H7 (cell line): ENCODE results near the gene CLEC16A. TPM values are rescaled to one million over a fixed set of nuclear protein-coding genes. Genes with fewer than 3 reads are reported as not detected.

Source experiments
- DNase-seq: peaks from one replicate; pipeline ENCODE4 v3.0.0; 2012
- H3K27me3 ChIP-seq: 2 replicates; pipeline ENCODE4 v1.6.0; 2011; ENCODE audit warnings: mild to moderate bottlenecking, low read length; ENCODE audit not compliant: control insufficient read depth, insufficient read depth
- H3K36me3 ChIP-seq: replicated peaks from 2 replicates; pipeline ENCODE4 v1.5.1; 2011; ENCODE audit warnings: low read length; ENCODE audit not compliant: control insufficient read depth, insufficient read depth
- H3K4me3 ChIP-seq: 2 replicates; pipeline ENCODE4 v1.5.1; 2011; ENCODE audit warnings: low read depth, mild to moderate bottlenecking, control low read depth, low read length, moderate library complexity; ENCODE audit not compliant: insufficient read depth
- total RNA-seq: library from RNA; depleted of rRNA; stranded (reverse); fragments of >200 nt; shearing (Covaris generic); gene quantifications from 2 replicates; pipeline ENCODE4 v1.2.3, GENCODE V29; 2014; rRNA removed

CLEC16A gene
- total RNA-seq, 1 experiment from 2014 or later, result 12.0 TPM

GRCh38 chr16:11224894-11225676 lies 280.7 kb downstream of the CLEC16A start:
- Histone ChIP-seq H3K36me3 (no peaks in the 10 kb centered on the region), H3K27me3 (no peaks in the 10 kb centered on the region), H3K4me3 (no peak overlapping the region)
- DNase-seq, result no peak

GRCh38 chr16:11225677-11226549 lies 281.5 kb downstream of the CLEC16A start:
- DNase-seq, result no peak
- Histone ChIP-seq H3K27me3 (no peaks in the 10 kb centered on the region), H3K36me3 (no peaks in the 10 kb centered on the region), H3K4me3 (no peak overlapping the region)

- DNase-seq, result no peak
- H3K36me3 ChIP-seq, result no peaks in the 10 kb centered on the region
- H3K4me3 ChIP-seq, result no peak overlapping the region
Measured at GRCh38 chr16:11229432-11229831, 285.1 kb downstream of the CLEC16A start.

GRCh38 chr16:11229906-11230305 lies 285.5 kb downstream of the CLEC16A start:
- H3K27me3 ChIP-seq, result no peaks in the 10 kb centered on the region
- no peaks in the 10 kb centered on the region for H3K36me3 ChIP-seq
- H3K4me3 ChIP-seq, result no peak overlapping the region
- no peak for DNase-seq

More at GRCh38 chr16:11229432-11229831, 285.1 kb downstream of the CLEC16A start:
- no peaks in the 10 kb centered on the region for H3K27me3 ChIP-seq

GRCh38 chr16:11231367-11231970 lies 287.1 kb downstream of the CLEC16A start:
- Histone ChIP-seq H3K36me3 (no peaks in the 10 kb centered on the region), H3K27me3 (no peaks in the 10 kb centered on the region), H3K4me3 (no peak overlapping the region)
- DNase-seq, result no peak

Other genes starting within 250 kb of the CLEC16A start
- 0.31 TPM in 1 of 2 replicates, not detected in the other for gene TEKT5, start 249.6 kb upstream of the CLEC16A start, total RNA-seq
- 21.3 and 30.3 TPM in 2 replicates for gene NUBP1, start 200.7 kb upstream of the CLEC16A start, total RNA-seq
- gene TVP23A, start 125.8 kb upstream of the CLEC16A start, total RNA-seq, result 0.26 and 0.55 TPM in 2 replicates
- gene CIITA, start 67.4 kb upstream of the CLEC16A start, total RNA-seq, result not detected in 2 replicates
- gene DEXI, start 2.1 kb upstream of the CLEC16A start, total RNA-seq, result 55.9 and 63.1 TPM in 2 replicates